HEK293 (cell line): ENCODE measurements around the gene KBTBD12.

Experiments used
- CTCF ChIA-PET: fragments of 350-600 bp; formaldehyde crosslinking; extraction: SDS; loops from one replicate; lab custom pipeline; 2021; ENCODE audit warnings: antibody characterized with exemption; lab: Yijun Ruan, JAX
- POLR2A ChIA-PET: fragments of 300-600 bp; formaldehyde crosslinking; extraction: SDS; loops from one replicate; lab custom pipeline; 2020; ENCODE audit warnings: antibody characterized with exemption, inconsistent platforms; lab: Yijun Ruan, JAX
- H3K27ac ChIP-seq: fragments of 200-500 bp; sonication (Bioruptor generic); 2 replicates; pipeline ENCODE4 v1.5.1; 2014; ENCODE audit warnings: low read depth, low read length, control low read depth, inconsistent platforms; ENCODE audit errors: extremely low read depth
- H3K36me3 ChIP-seq, 2 experiments: fragments of 200-500 bp in 1 of 2; sonication (Bioruptor generic) in 1 of 2; 1 replicate in 1 of 2; 2 replicates in 1 of 2; pipeline ENCODE4 v1.5.1; 2014 to 2017; ENCODE audit warnings: inconsistent platforms in 2 of 2, low read length in 2 of 2; ENCODE audit not compliant: control insufficient read depth in 2 of 2, insufficient read depth in 1 of 2
- H3K4me1 ChIP-seq: fragments of 200-500 bp; sonication (Bioruptor generic); 2 replicates; pipeline ENCODE4 v1.5.1; 2014; ENCODE audit warnings: mild to moderate bottlenecking, low read length, inconsistent platforms; ENCODE audit not compliant: control insufficient read depth, insufficient read depth
- H3K4me3 ChIP-seq: 2 replicates; pipeline ENCODE4 v1.5.1; 2011; ENCODE audit warnings: low read depth, mild to moderate bottlenecking, control low read depth, low read length, moderate library complexity
- H3K9me3 ChIP-seq: fragments of 200-500 bp; sonication (Bioruptor generic); 2 replicates; pipeline ENCODE4 v1.5.1; 2014; ENCODE audit warnings: low read depth, low read length, inconsistent platforms; ENCODE audit not compliant: control insufficient read depth, insufficient read depth
- HOXD13 ChIP-seq: sonication (generic); formaldehyde crosslinking; IDR thresholded peaks from 2 replicates; pipeline ENCODE4 v1.8.0; 2022; ENCODE audit warnings: missing genetic modification reagents, borderline replicate concordance
- IKZF3 ChIP-seq: fragments of 450-650 bp; IDR thresholded peaks from 2 replicates; pipeline ENCODE4 v1.5.0; 2018; ENCODE audit warnings: missing biosample characterization, mild to moderate bottlenecking, missing genetic modification characterization, moderate library complexity
- PRDM1 ChIP-seq: fragments of 450-650 bp; formaldehyde crosslinking; IDR thresholded peaks from 2 replicates; pipeline ENCODE4; 2016; ENCODE audit warnings: missing biosample characterization, missing genetic modification characterization
- TSHZ1 ChIP-seq: fragments of 450-650 bp; formaldehyde crosslinking; IDR thresholded peaks from 2 replicates; pipeline ENCODE4 v1.5.1; 2016; ENCODE audit warnings: missing biosample characterization, missing genetic modification characterization, borderline replicate concordance
- ZNF140 ChIP-seq: fragments of 450-650 bp; formaldehyde crosslinking; IDR thresholded peaks from 2 replicates; pipeline ENCODE4 v1.5.1; 2016; ENCODE audit warnings: missing biosample characterization, missing genetic modification characterization
- ZNF221 ChIP-seq: fragments of 450-650 bp; formaldehyde crosslinking; IDR thresholded peaks from 2 replicates; pipeline ENCODE4 v1.5.1; 2017; ENCODE audit warnings: missing biosample characterization, missing genetic modification characterization, borderline replicate concordance
- ZNF223 ChIP-seq: fragments of 450-650 bp; formaldehyde crosslinking; IDR thresholded peaks from 2 replicates; pipeline ENCODE4 v1.5.1; 2016; ENCODE audit warnings: missing biosample characterization, missing genetic modification characterization
- ZNF37A ChIP-seq: fragments of 450-650 bp; IDR thresholded peaks from 2 replicates; pipeline ENCODE4 v1.5.1; 2018; ENCODE audit warnings: missing biosample characterization, missing genetic modification characterization
- ZNF518A ChIP-seq: fragments of 450-650 bp; formaldehyde crosslinking; conservative IDR thresholded peaks from 2 replicates; pipeline ENCODE4 v1.5.1; 2016; ENCODE audit warnings: low read depth, missing biosample characterization, missing genetic modification characterization
- ZNF660 ChIP-seq: fragments of 450-650 bp; IDR thresholded peaks from 2 replicates; pipeline ENCODE4 v1.5.1; 2018; ENCODE audit warnings: missing biosample characterization, mild to moderate bottlenecking, missing genetic modification characterization
- ZSCAN23 ChIP-seq: fragments of 450-650 bp; formaldehyde crosslinking; IDR thresholded peaks from 2 replicates; pipeline ENCODE4 v1.5.1; 2016; ENCODE audit warnings: missing biosample characterization, missing genetic modification characterization

KBTBD12 gene

GRCh38 chr3:127949446-127950055 is 34.5 kb downstream of the KBTBD12 start:
- TF ChIP-seq TSHZ1 (tag by site-specific recombination) (no peak), ZNF223 (tag by site-specific recombination) (no peak)
- ChIA-PET POLR2A (no interaction called here), CTCF (interaction anchor here (1.0 kb wide), 1 partner anchor 11 kb away, joined by 3 read pairs; no protein-coding TSS in a partner anchor)
- Histone ChIP-seq H3K9me3 (no peaks in the 10 kb centered on the region), H3K27ac (no peak overlapping the region), H3K4me1 (no peaks in the 10 kb centered on the region; the same call in 1 of the 2 replicates), H3K4me3 (no peak overlapping the region), H3K36me3 (no peaks in the 10 kb centered on the region)

GRCh38 chr3:127951276-127951675 is 36.2 kb downstream of the KBTBD12 start:
- CTCF ChIA-PET: no interaction called here
- Histone ChIP-seq H3K4me3 (no peak overlapping the region), H3K9me3 (no peaks in the 10 kb centered on the region)
- POLR2A ChIA-PET: no interaction called here
- TF ChIP-seq IKZF3 (no peak), HOXD13 (CRISPR knock-in tag) (no peak), ZNF140 (tag by site-specific recombination) (no peak), ZSCAN23 (tag by site-specific recombination) (no peak), ZNF221 (tag by site-specific recombination) (no peak), ZNF37A (tag by site-specific recombination) (no peak)
- TF ChIP-seq, all 188 proteins: peak for 0
- Histone ChIP-seq H3K36me3 (no peaks in the 10 kb centered on the region), H3K4me1 (no peaks in the 10 kb centered on the region; the same call in 1 of the 2 replicates), H3K27ac (no peak overlapping the region)

GRCh38 chr3:127953091-127954035 is 38.3 kb downstream of the KBTBD12 start:
- 0 out of 2 replicates have a peak, but pooled peaks have one; percentile 10 for TF ChIP-seq ZNF660 (tag by site-specific recombination)
- TF ChIP-seq PRDM1 (tag by site-specific recombination): 0 out of 2 replicates have a peak, but pooled peaks have one; percentile 6
- TF ChIP-seq ZNF518A (tag by site-specific recombination): no peak
- TF ChIP-seq ZNF140 (tag by site-specific recombination): no peak
- Histone ChIP-seq H3K36me3 (no peaks in the 10 kb centered on the region), H3K4me1 (no peaks in the 10 kb centered on the region; the same call in 1 of the 2 replicates), H3K27ac (no peak overlapping the region), H3K9me3 (no peaks in the 10 kb centered on the region), H3K4me3 (no peak overlapping the region)
- ChIA-PET POLR2A (no interaction called here), CTCF (no interaction called here)
